DLD1 (cell line): ENCODE data around the gene PSPC1.
"Not testable (repeated sequence)": the region's sequence is repeated elsewhere in the genome, so short reads cannot be mapped to it uniquely, and the experiment has no call there.

Source experiments
- in situ Hi-C: cut with HindIII; loops from 2 replicates; pipeline ENCODE4 v1.10.0; 2017; ENCODE audit warnings: low sequenced_read_pairs

PSPC1 gene

GRCh38 chr13:19782727-19783682 is at the start of gene PSPC1:
PSPC1 (minus strand) TSS chr13:19782945; CDS start chr13:19782757, 188 bp downstream.
- in situ Hi-C loops, result not testable (repeated sequence)

- in situ Hi-C loops, result no loop called here
These were observed 39.9 kb upstream of the PSPC1 start for GRCh38 chr13:19822673-19823072.

GRCh38 chr13:19818223-19818842 is 35.6 kb upstream of the PSPC1 start:
- in situ Hi-C loops, result no loop called here

GRCh38 chr13:19817510-19818158 is 34.9 kb upstream of the PSPC1 start:
- in situ Hi-C loops, result no loop called here

- in situ Hi-C loops, result no loop called here
These were observed 34.4 kb upstream of the PSPC1 start for GRCh38 chr13:19817106-19817505.

GRCh38 chr13:19815842-19816241 is 33.1 kb upstream of the PSPC1 start:
- in situ Hi-C loops, result not testable (repeated sequence)

- in situ Hi-C loops, result no loop called here
These were observed 28.5 kb upstream of the PSPC1 start for GRCh38 chr13:19810996-19811881.

- in situ Hi-C loops, result no loop called here
These were observed 27.4 kb upstream of the PSPC1 start for GRCh38 chr13:19810151-19810550.

GRCh38 chr13:19805765-19806164 is 23.0 kb upstream of the PSPC1 start:
- in situ Hi-C loops, result no loop called here

- in situ Hi-C loops, result no loop called here
These were observed 13.2 kb upstream of the PSPC1 start for GRCh38 chr13:19795956-19796355.

- in situ Hi-C loops, result no loop called here
These were observed 11.9 kb upstream of the PSPC1 start for GRCh38 chr13:19794631-19795030.

- in situ Hi-C loops, result no loop called here
These were observed 9.3 kb upstream of the PSPC1 start for GRCh38 chr13:19791953-19792537.

GRCh38 chr13:19782049-19782726 is 557 bp downstream of the PSPC1 start:
- in situ Hi-C loops, result no loop called here

- in situ Hi-C loops, result no loop called here
These were observed 1.2 kb downstream of the PSPC1 start for GRCh38 chr13:19781526-19781925.

- in situ Hi-C loops, result not testable (repeated sequence)
These were observed 1.9 kb downstream of the PSPC1 start for GRCh38 chr13:19780753-19781418.

GRCh38 chr13:19772306-19772705 is 10.4 kb downstream of the PSPC1 start:
- in situ Hi-C loops, result no loop called here

GRCh38 chr13:19769854-19770253 is 12.9 kb downstream of the PSPC1 start:
- in situ Hi-C loops, result no loop called here

GRCh38 chr13:19767966-19768365 is 14.8 kb downstream of the PSPC1 start:
- in situ Hi-C loops, result no loop called here

GRCh38 chr13:19766591-19766990 is 16.2 kb downstream of the PSPC1 start:
- in situ Hi-C loops, result no loop called here
